HL-60 (cell line): ENCODE data around the gene JAML.

Source experiments
- CTCF ChIP-seq: IDR thresholded peaks from one replicate; pipeline ENCODE4 v1.5.1; 2011; ENCODE audit warnings: low read length, control low read depth, inconsistent platforms; ENCODE audit not compliant: insufficient read depth
- POLR2AphosphoS5 ChIP-seq: IDR thresholded peaks from 2 replicates; pipeline ENCODE4 v1.6.1; 2012; ENCODE audit warnings: low read depth

DNA sequence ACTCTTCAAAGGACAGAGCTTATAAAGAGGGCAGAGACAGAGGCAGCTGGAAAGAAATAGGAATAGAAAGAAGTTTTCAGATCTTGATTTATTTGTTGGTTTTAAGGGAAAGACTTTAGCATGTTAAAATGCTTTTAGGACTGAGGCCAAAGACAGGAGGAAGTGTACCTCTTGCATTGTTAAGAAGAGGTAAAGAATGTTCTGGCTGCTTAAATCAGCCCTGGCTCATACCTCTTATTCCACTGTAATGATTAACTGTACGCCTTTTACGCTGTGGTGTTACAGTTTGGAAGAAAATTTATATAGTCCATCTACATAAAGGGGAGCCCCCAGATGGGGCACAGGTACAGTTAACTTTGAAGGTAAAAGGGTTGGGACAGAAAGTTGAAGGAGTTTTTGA lies 49.4 kb upstream of the JAML start:
- no peak for TF ChIP-seq CTCF
- no peak for TF ChIP-seq POLR2AphosphoS5
